ENCODE data around the gene RNASEH1. TPM values are rescaled to one million over a fixed set of nuclear protein-coding genes. Genes with fewer than 3 reads are reported as not detected.
"Not testable (repeated sequence)": the region's sequence is repeated elsewhere in the genome, so short reads cannot be mapped to it uniquely, and the experiment has no call there.

The RNASEH1 gene
- polyA plus RNA-seq, 1 donor = 15.2 TPM

DNA sequence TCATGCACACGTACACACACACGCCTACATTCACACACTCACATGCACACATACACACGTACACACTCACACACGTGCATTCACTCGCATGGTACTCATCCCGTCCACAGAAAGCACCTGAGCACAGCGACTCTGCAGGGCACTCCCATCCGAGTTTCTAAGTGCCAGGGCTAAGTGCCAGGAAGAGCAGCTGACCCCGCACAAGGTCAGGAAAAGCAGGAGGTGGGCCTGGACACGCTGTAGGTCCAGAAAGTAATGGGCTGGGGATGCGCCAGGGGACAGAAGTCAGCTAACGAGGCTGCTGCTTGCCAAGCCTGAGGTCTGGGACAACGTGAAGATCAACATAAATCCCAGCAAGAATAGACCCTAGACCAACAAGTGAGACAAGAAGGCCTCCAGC, 54.6 kb downstream of the RNASEH1 start:
- Histone ChIP-seq H3K9me3 (ENCODE audit: control insufficient read depth, low read depth, low read length) (peaks cover 1% of the 10 kb centered on the region), H3K27me3 (ENCODE audit: control insufficient read depth, insufficient read depth, low read length) (no peaks in the 10 kb centered on the region), H3K4me1 (ENCODE audit: control insufficient read depth, insufficient read depth, low read length) (no peaks in the 10 kb centered on the region), H3K4me3 (ENCODE audit: low read length) (no peak overlapping the region), H3K36me3 (ENCODE audit: control insufficient read depth, insufficient read depth, low read length) (peaks cover 46% of the 10 kb centered on the region), H3K27ac (ENCODE audit: low read length) (no peak overlapping the region)
- no peak for DNase-seq
- WGBS (ENCODE audit: insufficient coverage, low lambda C conversion rate) = no CpG with 5 or more reads among the region's 13 CpGs

DNA sequence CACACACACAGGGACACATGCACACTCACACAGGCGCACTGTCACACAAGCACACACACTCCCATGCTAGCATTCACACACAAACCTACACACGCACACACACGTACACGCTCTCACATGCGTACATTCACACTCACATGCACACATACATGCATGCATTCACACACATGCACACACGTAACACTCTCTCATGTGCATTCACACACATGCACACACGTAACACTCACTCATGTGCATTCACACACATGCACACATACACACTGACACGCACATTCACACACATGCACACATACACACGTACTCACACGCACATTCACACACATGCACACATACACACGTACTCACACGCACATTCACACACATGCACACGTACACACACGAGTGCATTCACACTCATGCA, 55.1 kb downstream of the RNASEH1 start:
- Histone ChIP-seq H3K27me3 (ENCODE audit: control insufficient read depth, insufficient read depth, low read length) (no peaks in the 10 kb centered on the region), H3K36me3 (ENCODE audit: control insufficient read depth, insufficient read depth, low read length) (peaks cover 48% of the 10 kb centered on the region), H3K4me1 (ENCODE audit: control insufficient read depth, insufficient read depth, low read length) (no peaks in the 10 kb centered on the region), H3K4me3 (ENCODE audit: low read length) (no peak overlapping the region), H3K27ac (ENCODE audit: low read length) (no peak overlapping the region), H3K9me3 (ENCODE audit: control insufficient read depth, low read depth, low read length) (no peaks in the 10 kb centered on the region)
- 100% methylated on average over 3 of the region's 14 CpGs for WGBS (ENCODE audit: insufficient coverage, low lambda C conversion rate)
- DNase-seq = no peak

DNA sequence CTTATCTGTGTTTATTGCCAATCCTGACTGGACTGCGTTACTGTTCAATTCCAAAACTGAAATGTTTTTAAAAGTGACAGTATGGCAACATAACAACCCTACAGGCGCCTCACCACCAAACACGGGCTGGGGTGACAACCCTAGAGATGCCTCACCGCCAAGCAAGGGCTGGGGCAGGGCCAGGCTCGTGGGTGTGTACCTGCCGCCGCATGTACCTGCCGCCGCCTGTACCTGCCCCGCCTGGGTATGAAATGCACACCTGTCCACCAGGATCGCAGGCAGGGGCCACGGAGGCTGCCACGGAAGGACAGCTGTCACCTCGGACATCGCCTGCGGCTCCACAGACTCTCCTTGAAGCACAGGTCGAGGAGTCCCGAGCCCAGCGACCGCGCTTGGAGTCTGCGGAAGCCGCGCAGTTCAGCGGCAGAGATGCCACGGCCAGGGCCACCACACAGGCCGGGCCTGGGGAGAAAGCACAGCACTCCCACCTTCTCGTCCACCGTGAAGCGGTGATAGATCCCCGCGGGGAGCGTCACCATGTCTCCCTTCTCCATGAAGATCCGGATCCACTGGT, 57.7 kb downstream of the RNASEH1 start:
- DNase-seq = no peak
- H3K4me3 ChIP-seq (ENCODE audit: low read length) = no peak overlapping the region
- no CpG with 5 or more reads among the region's 34 CpGs for WGBS (ENCODE audit: insufficient coverage, low lambda C conversion rate)
- H3K36me3 ChIP-seq (ENCODE audit: control insufficient read depth, insufficient read depth, low read length) = peaks cover 60% of the 10 kb centered on the region
- H3K9me3 ChIP-seq (ENCODE audit: control insufficient read depth, low read depth, low read length) = no peaks in the 10 kb centered on the region
- no peak overlapping the region for H3K27ac ChIP-seq (ENCODE audit: low read length)
- no peaks in the 10 kb centered on the region for H3K4me1 ChIP-seq (ENCODE audit: control insufficient read depth, insufficient read depth, low read length)
- H3K27me3 ChIP-seq (ENCODE audit: control insufficient read depth, insufficient read depth, low read length) = no peaks in the 10 kb centered on the region

DNA sequence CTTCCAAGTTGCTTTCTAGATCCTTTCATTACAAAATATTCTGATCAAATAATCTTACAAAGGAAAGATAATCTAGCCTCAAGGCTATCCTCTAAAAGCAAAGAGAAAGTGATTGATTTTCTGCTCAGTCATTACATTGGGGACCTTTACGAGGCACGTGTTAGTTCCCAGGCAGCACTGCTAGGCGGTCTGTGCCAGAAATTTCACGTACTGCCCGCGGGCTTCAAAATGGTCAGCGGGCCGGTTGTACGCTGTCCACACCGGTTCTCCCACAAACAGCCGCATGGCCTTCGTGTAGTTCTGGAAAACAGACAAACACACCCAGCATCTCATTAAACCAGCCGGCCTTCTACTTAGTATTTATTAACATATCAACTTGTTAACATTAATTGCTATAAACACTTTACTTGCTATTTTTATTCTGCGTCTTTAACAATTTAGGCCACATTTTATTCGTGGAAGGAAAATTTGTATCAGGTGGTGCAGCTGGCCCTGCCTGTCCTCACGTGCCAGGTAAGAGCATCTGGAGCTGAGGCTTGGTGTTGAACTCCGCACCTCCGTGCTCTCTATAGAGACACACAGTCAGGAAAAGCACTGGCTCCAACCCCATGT, 59.2 kb downstream of the RNASEH1 start:
- Histone ChIP-seq H3K9me3 (ENCODE audit: control insufficient read depth, low read depth, low read length) (no peaks in the 10 kb centered on the region), H3K27me3 (ENCODE audit: control insufficient read depth, insufficient read depth, low read length) (no peaks in the 10 kb centered on the region), H3K4me1 (ENCODE audit: control insufficient read depth, insufficient read depth, low read length) (peaks cover 2% of the 10 kb centered on the region), H3K27ac (ENCODE audit: low read length) (no peak overlapping the region), H3K36me3 (ENCODE audit: control insufficient read depth, insufficient read depth, low read length) (peaks cover 55% of the 10 kb centered on the region), H3K4me3 (ENCODE audit: low read length) (no peak overlapping the region)
- no CpG with 5 or more reads among the region's 18 CpGs for WGBS (ENCODE audit: insufficient coverage, low lambda C conversion rate)
- DNase-seq = no peak

DNA sequence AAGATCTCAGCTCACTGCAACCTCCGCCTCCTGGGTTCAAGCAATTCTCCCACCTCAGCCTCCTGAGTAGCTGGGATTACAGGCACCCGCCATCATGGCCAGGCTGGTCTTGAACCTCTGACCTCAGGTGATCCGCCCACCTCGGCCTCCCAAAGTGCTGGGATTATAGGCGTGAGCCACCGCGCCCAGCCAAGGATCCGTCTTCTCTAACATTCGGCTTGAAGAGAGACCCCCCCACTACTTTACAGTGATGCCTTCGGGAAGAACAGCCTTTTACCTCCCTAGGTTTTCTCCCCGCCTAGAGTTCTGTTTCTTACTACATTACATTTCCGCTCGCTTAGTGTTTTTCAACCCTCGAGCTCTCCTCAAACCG, 61.4 kb downstream of the RNASEH1 start:
- not testable (repeated sequence) for H3K27me3 ChIP-seq (ENCODE audit: control insufficient read depth, insufficient read depth, low read length); H3K4me3 ChIP-seq (ENCODE audit: low read length); H3K4me1 ChIP-seq (ENCODE audit: control insufficient read depth, insufficient read depth, low read length); H3K27ac ChIP-seq (ENCODE audit: low read length); DNase-seq; H3K9me3 ChIP-seq (ENCODE audit: control insufficient read depth, low read depth, low read length)
- 100% methylated on average over 2 of the region's 15 CpGs for WGBS (ENCODE audit: insufficient coverage, low lambda C conversion rate)
- H3K36me3 ChIP-seq (ENCODE audit: control insufficient read depth, insufficient read depth, low read length) = peaks cover 45% of the 10 kb centered on the region

Other genes starting within 250 kb of the RNASEH1 start
- 22.5 TPM for gene EIPR1, start 180.5 kb downstream of the RNASEH1 start, polyA plus RNA-seq
- 74.8 TPM for gene TRAPPC12, start 178.6 kb downstream of the RNASEH1 start, polyA plus RNA-seq
- 57.2 TPM for gene ADI1, start 38.8 kb downstream of the RNASEH1 start, polyA plus RNA-seq
- gene RPS7, start 16.9 kb upstream of the RNASEH1 start, polyA plus RNA-seq = 2,060 TPM
- 1.5 TPM for gene COLEC11, start 36.8 kb upstream of the RNASEH1 start, polyA plus RNA-seq
- not detected for gene ALLC, start 99.9 kb upstream of the RNASEH1 start, polyA plus RNA-seq
- gene DCDC2C, start 145.2 kb upstream of the RNASEH1 start, polyA plus RNA-seq = 0.33 TPM